Measurements from ENCODE around the gene SORCS3. TPM values are rescaled to one million over a fixed set of nuclear protein-coding genes. Genes with fewer than 3 reads are reported as not detected.

SORCS3 gene
- total RNA-seq, 1 donor from 2014 or later: not detected

DNA sequence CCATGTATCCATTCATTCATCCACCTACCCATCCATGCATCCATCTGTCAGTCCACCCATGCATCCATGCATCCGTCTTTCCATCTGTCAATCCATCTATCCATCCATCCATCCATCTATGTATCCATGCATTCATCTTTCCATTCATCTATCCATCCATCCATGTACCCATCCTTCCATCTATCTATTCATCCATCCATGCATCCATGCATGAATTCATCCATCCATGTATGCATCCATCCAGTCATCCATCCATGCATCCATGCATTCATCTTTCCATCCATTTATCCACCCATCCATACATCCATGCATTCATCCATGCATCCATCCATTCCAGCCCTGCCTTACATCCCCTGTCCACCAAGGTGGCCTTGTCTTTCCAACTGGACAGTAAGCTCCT is 45.7 kb downstream of the SORCS3 start:
- H3K27me3 ChIP-seq (ENCODE audit: control insufficient read depth, insufficient read depth, low read length): no peaks in the 10 kb centered on the region
- no peak overlapping the region for H3K4me3 ChIP-seq (ENCODE audit: low read depth, low read length)
- TF ChIP-seq, protein P1, sequence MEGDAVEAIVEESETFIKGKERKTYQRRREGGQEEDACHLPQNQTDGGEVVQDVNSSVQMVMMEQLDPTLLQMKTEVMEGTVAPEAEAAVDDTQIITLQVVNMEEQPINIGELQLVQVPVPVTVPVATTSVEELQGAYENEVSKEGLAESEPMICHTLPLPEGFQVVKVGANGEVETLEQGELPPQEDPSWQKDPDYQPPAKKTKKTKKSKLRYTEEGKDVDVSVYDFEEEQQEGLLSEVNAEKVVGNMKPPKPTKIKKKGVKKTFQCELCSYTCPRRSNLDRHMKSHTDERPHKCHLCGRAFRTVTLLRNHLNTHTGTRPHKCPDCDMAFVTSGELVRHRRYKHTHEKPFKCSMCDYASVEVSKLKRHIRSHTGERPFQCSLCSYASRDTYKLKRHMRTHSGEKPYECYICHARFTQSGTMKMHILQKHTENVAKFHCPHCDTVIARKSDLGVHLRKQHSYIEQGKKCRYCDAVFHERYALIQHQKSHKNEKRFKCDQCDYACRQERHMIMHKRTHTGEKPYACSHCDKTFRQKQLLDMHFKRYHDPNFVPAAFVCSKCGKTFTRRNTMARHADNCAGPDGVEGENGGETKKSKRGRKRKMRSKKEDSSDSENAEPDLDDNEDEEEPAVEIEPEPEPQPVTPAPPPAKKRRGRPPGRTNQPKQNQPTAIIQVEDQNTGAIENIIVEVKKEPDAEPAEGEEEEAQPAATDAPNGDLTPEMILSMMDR (IDR thresholded peaks at IDR 0.05; ENCODE audit: insufficient read depth, low read length, severe bottlenecking): no peak
- no peak for DNase-seq (ENCODE audit: low read depth)
- H3K36me3 ChIP-seq (ENCODE audit: control insufficient read depth, insufficient read depth, low read length): no peaks in the 10 kb centered on the region
- FAIRE-seq: no peak

DNA sequence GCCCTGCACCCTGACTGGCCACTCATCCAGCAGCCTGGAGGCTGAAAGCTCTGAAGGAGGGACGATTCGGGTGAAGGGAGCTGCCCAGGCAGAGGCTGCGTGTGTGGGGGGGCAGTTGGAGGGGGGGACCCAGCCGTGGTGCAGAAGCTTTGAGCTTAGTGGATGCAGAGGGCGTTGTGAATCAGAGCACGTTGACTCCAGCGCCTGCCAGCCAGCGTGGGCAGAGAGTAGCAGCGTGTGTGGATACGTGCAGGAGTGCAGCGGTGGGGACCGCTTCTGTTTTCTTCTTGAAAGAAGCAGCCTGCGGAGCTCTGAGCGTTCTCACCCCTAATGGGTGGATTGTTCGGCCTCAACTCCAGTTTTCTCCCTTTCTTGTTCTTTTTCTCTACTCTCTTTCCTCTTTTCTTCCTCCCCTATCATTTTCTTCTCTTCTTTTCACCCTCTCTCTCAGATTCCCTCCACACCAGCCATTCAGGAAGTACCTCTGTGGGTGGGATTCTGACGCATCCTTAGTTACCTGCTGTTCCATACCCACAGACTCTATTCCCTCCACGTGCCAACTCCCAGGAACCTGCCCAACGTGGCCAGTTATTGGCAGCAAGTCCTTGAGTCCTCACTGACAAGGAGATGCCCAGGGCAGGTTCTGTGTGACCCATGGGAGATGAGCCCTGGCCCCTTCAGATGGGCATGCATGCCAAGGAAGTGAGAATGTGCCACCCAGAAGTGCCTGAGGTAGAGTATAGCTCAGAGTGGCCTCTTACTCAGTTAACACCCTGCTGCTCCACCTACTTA is 47.4 kb downstream of the SORCS3 start:
- Histone ChIP-seq H3K4me3 (ENCODE audit: low read depth, low read length) (no peak overlapping the region), H3K36me3 (ENCODE audit: control insufficient read depth, insufficient read depth, low read length) (no peaks in the 10 kb centered on the region), H3K27me3 (ENCODE audit: control insufficient read depth, insufficient read depth, low read length) (no peaks in the 10 kb centered on the region)
- DNase-seq (ENCODE audit: low read depth) (no peak), FAIRE-seq (no peak)
- TF ChIP-seq, protein P1 (IDR thresholded peaks at IDR 0.05; ENCODE audit: insufficient read depth, low read length, severe bottlenecking): no peak

DNA sequence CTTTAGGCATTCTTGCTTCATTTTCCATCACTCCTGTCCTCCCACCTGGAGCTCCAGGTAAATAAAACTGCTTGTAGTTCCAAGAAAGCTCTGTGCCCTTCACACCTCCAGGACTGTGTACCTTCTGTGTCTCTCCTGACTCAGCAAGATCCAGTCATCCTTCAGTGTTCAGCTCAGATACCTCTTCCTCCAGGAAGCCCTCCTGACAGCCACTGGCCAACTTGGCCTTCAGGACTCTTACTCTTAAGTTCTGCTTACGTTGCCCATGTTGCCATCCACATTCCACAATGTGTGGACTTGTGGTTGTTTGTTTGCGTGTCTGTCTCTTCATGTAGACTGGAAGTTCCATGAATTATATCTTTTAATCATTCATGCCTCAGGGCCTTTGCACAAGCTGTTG is 48.0 kb downstream of the SORCS3 start:
- Histone ChIP-seq H3K4me3 (ENCODE audit: low read depth, low read length) (no peak overlapping the region), H3K36me3 (ENCODE audit: control insufficient read depth, insufficient read depth, low read length) (no peaks in the 10 kb centered on the region), H3K27me3 (ENCODE audit: control insufficient read depth, insufficient read depth, low read length) (no peaks in the 10 kb centered on the region)
- DNase-seq (ENCODE audit: low read depth) (no peak), FAIRE-seq (no peak)
- TF ChIP-seq, protein P1 (IDR thresholded peaks at IDR 0.05; ENCODE audit: insufficient read depth, low read length, severe bottlenecking): no peak

DNA sequence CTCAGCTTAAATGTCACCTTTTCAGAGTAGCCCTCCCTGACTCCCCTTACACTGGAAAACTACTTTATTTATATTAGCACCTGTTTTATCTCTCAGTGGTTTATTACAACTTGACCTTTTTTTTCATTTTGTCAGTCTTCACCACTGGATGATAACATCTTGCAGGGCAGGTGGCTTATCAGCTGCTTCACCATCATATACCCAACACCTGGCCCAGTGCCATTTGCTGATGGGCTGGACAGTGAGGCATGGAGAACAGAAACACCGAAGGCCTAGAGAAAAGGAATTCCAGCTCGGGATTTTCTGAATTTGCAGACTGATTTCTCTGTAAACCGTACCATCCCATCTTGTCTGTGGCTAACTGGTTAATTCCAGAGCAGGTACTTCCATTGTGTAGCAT is 48.5 kb downstream of the SORCS3 start:
- no peaks in the 10 kb centered on the region for H3K27me3 ChIP-seq (ENCODE audit: control insufficient read depth, insufficient read depth, low read length)
- TF ChIP-seq, protein P1 (IDR thresholded peaks at IDR 0.05; ENCODE audit: insufficient read depth, low read length, severe bottlenecking): no peak
- no peak for FAIRE-seq

DNA sequence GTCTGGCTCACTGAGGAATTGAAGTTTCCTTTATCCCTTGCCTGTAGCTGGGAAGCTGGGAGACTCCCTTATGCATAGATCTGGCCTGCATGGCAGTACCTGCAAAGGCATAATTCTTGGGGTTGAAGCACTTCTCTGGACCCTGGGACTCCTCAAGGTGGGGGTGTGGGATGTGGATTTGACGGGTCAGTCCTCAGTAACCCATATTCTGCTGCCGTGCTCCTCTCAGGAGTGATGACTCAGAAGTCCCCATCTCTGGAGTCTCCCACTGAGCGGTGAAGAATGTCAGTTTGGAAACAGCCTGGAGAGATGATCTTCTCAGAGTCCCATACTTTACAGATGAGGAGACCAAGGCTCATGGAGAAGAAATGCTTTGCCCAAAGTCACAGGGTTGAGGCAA is 49.0 kb downstream of the SORCS3 start:
- FAIRE-seq: no peak
- TF ChIP-seq, protein P1 (IDR thresholded peaks at IDR 0.05; ENCODE audit: insufficient read depth, low read length, severe bottlenecking): no peak
- H3K36me3 ChIP-seq (ENCODE audit: control insufficient read depth, insufficient read depth, low read length): no peaks in the 10 kb centered on the region
- no peak overlapping the region for H3K4me3 ChIP-seq (ENCODE audit: low read depth, low read length)
- DNase-seq (ENCODE audit: low read depth): no peak
- H3K27me3 ChIP-seq (ENCODE audit: control insufficient read depth, insufficient read depth, low read length): no peaks in the 10 kb centered on the region

More for the DNA sequence above, 48.5 kb downstream of the SORCS3 start:
- no peak for DNase-seq (ENCODE audit: low read depth)
- no peaks in the 10 kb centered on the region for H3K36me3 ChIP-seq (ENCODE audit: control insufficient read depth, insufficient read depth, low read length)
- H3K4me3 ChIP-seq (ENCODE audit: low read depth, low read length): no peak overlapping the region

DNA sequence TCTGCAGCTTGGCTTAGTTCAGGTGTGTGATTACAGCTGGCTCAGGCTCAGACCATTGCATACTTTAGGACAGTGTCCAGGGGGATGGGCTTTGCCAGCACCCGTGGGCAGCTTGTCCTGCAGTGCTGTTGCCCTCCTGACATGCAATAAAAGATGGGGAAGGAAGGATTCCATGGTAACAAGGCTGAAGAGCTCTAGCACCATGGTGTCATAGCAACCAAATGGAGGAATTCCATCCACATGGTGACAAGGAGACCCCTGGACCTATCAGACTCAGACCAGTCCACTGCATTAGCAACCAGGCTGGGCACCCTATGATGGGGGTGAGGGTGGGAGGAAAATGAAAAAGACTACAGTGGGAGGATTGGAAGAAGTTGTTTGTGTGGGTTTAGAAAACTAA is 49.9 kb downstream of the SORCS3 start:
- H3K36me3 ChIP-seq (ENCODE audit: control insufficient read depth, insufficient read depth, low read length): no peaks in the 10 kb centered on the region

More for the DNA sequence above, 49.9 kb downstream of the SORCS3 start:
- TF ChIP-seq, protein P1 (IDR thresholded peaks at IDR 0.05; ENCODE audit: insufficient read depth, low read length, severe bottlenecking): no peak
- Histone ChIP-seq H3K27me3 (ENCODE audit: control insufficient read depth, insufficient read depth, low read length) (no peaks in the 10 kb centered on the region), H3K4me3 (ENCODE audit: low read depth, low read length) (no peak overlapping the region)
- no peak for FAIRE-seq
- DNase-seq (ENCODE audit: low read depth): no peak

Data from bronchial epithelial cell (primary cell).